Right lobe of liver (tissue), 4 donors: Measurements from ENCODE around the gene NAV2.

Experiments used
- CTCF ChIP-seq, 4 donors: fragments of 200-600 bp in 3 of 4; fragments of 450-650 bp in 1 of 4; IDR thresholded peaks; one replicate each; pipeline versions ENCODE4 v1.5.1 to v1.8.0; 2016 to 2022; ENCODE audit warnings: antibody characterized with exemption in 4 of 4, mild to moderate bottlenecking in 2 of 4
- POLR2A ChIP-seq: fragments of 450-650 bp; IDR thresholded peaks from one replicate; pipeline ENCODE4 v1.6.1; 2017; ENCODE audit warnings: antibody characterized with exemption, mild to moderate bottlenecking
- donor health status: DM: no; HTN: no; CAD: no.
- donor health status: DM: no; HTN: no; CAD: no.
- donor health status: DM: no; HTN: yes; CAD: no.

GRCh38 chr11:19892876-19893275, 180.2 kb downstream of the NAV2 start:
- TF ChIP-seq CTCF (IDR thresholded peaks at IDR 0.05) (no peak), POLR2A (no peak)
